ENCODE results near the gene SH3RF2. TPM values are rescaled to one million over a fixed set of nuclear protein-coding genes. Genes with fewer than 3 reads are reported as not detected.

The SH3RF2 gene
- total and polyA plus RNA-seq, 10 donors = 0.04 to 0.44 (median 0.10) TPM; not detected in 2

DNA sequence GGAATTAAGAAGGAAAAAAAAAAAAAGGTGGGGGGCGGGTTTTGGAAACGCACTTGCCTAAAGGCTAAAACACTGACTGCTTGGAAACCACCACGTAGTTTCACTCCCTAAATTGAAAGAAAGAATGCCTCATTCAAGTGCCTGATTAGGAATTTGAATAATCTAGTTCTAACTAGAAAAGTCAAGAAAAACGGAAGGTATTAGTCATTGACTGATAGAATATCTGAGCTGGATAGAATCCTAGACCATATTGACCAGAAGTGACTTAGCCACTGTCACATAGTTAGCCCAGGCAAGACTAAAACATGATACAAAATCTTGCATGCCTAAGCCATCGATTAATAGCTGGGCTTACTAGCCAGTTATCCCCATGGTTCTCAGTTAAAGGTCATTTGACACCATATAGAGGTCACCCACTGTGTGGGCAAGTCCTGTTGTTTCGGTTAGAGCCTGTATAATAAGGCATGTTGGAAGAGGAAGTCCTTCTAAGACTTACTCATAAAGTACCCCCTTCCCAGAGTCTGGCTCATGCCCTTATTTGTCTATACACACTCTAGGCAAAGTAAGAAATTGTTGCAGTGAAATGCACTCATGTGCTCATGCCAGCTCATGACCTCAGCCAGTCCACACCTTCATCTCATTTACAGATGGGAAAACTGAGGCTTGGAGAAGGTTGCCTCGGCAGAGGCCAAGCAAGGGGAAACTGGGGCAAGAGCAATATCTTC lies 40.2 kb downstream of the SH3RF2 start:
- TF ChIP-seq POLR2A (IDR thresholded peaks at IDR 0.05) (no peak), POLR2AphosphoS5 (IDR thresholded peaks at IDR 0.05) (no peak)
- TF ChIP-seq, protein P1, sequence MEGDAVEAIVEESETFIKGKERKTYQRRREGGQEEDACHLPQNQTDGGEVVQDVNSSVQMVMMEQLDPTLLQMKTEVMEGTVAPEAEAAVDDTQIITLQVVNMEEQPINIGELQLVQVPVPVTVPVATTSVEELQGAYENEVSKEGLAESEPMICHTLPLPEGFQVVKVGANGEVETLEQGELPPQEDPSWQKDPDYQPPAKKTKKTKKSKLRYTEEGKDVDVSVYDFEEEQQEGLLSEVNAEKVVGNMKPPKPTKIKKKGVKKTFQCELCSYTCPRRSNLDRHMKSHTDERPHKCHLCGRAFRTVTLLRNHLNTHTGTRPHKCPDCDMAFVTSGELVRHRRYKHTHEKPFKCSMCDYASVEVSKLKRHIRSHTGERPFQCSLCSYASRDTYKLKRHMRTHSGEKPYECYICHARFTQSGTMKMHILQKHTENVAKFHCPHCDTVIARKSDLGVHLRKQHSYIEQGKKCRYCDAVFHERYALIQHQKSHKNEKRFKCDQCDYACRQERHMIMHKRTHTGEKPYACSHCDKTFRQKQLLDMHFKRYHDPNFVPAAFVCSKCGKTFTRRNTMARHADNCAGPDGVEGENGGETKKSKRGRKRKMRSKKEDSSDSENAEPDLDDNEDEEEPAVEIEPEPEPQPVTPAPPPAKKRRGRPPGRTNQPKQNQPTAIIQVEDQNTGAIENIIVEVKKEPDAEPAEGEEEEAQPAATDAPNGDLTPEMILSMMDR (IDR thresholded peaks at IDR 0.05 in 8 of 11, conservative IDR thresholded peaks at IDR 0.05 in 3 of 11) = no peak
- no peaks in the 10 kb centered on the region for H3K9me3 ChIP-seq
- WGBS, 5 donors = 68 to 78% (median 76%) methylated on average over 7 of the region's 7 CpGs
- H3K4me3 ChIP-seq = no peak overlapping the region
- H3K36me3 ChIP-seq = no peaks in the 10 kb centered on the region
- intact Hi-C loops (cut with DNase I; ENCODE audit: low total_unique reads) = no loop called here
- DNase-seq = no peak
- H3K4me1 ChIP-seq = peaks cover 0 to 3% (median 0%) of the 10 kb centered on the region in 6 donors
- no peak overlapping the region for H3K27ac ChIP-seq
- no peaks in the 10 kb centered on the region for H3K27me3 ChIP-seq (replicated peaks in 1 of 7)

DNA sequence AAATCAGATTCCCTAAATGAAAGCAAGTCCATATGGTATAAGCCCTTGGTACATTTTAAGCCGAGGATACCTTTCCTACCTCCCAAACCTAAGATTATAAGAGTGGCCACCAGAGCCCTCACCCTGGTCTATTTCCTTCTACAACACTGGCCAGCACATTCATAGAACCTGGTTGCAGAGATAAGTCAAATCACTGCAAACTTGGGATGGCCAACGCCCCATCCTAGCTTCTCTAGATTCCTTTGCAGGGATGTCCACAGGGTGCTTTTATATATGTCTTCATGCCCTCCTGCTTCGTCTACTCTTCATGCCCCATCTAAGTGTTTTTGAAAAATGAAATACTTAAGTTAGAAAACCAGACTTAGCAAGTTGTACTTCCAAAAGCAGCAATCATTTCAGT lies 41.8 kb downstream of the SH3RF2 start:
- TF ChIP-seq, protein P1 (IDR thresholded peaks at IDR 0.05 in 8 of 11, conservative IDR thresholded peaks at IDR 0.05 in 3 of 11) = no peak
- TF ChIP-seq POLR2A (IDR thresholded peaks at IDR 0.05) = no peak
- no peak for TF ChIP-seq POLR2AphosphoS5 (IDR thresholded peaks at IDR 0.05)
- 75 to 87% (median 82%) methylated on average over 3 of the region's 3 CpGs for WGBS, 5 donors
- DNase-seq = no peak
- peaks cover 0 to 9% (median 0%) of the 10 kb centered on the region in 6 donors for H3K4me1 ChIP-seq
- H3K9me3 ChIP-seq = no peaks in the 10 kb centered on the region
- no peaks in the 10 kb centered on the region for H3K36me3 ChIP-seq
- intact Hi-C loops (cut with DNase I; ENCODE audit: low total_unique reads) = no loop called here
- H3K27me3 ChIP-seq (replicated peaks in 1 of 7) = no peaks in the 10 kb centered on the region
- H3K27ac ChIP-seq = no peak overlapping the region
- H3K4me3 ChIP-seq = no peak overlapping the region

DNA sequence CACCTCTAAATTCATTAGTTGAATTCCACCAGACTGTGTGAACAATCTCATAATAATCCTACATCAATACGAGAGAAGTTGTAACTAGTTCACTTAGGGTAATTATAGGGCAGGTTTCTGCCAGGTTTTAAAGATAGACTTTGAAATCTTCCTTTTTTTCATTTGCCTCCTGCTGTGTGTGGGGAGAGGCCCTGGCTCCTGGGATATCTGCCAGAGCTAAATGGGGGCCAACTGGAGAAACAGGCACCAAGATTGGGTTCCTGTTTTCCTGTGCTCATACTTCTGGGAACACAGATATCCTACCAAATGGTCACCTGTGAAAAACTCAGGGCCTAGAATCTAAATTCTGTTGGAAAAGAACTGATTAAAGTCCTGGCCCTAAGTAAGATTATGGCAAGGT lies 42.3 kb downstream of the SH3RF2 start:
- Histone ChIP-seq H3K27ac (no peak overlapping the region), H3K4me1 (peaks cover 0 to 13% (median 0%) of the 10 kb centered on the region in 6 donors), H3K9me3 (no peaks in the 10 kb centered on the region), H3K36me3 (no peaks in the 10 kb centered on the region), H3K27me3 (replicated peaks in 1 of 7) (no peaks in the 10 kb centered on the region), H3K4me3 (no peak overlapping the region)
- TF ChIP-seq, protein P1 (IDR thresholded peaks at IDR 0.05 in 8 of 11, conservative IDR thresholded peaks at IDR 0.05 in 3 of 11) = no peak
- TF ChIP-seq POLR2A (IDR thresholded peaks at IDR 0.05) (no peak), POLR2AphosphoS5 (IDR thresholded peaks at IDR 0.05) (no peak)
- DNase-seq = no peak
- 71 to 95% (median 91%) methylated on average over 1 of the region's 1 CpG for WGBS, 5 donors
- intact Hi-C loops (cut with DNase I; ENCODE audit: low total_unique reads) = no loop called here

DNA sequence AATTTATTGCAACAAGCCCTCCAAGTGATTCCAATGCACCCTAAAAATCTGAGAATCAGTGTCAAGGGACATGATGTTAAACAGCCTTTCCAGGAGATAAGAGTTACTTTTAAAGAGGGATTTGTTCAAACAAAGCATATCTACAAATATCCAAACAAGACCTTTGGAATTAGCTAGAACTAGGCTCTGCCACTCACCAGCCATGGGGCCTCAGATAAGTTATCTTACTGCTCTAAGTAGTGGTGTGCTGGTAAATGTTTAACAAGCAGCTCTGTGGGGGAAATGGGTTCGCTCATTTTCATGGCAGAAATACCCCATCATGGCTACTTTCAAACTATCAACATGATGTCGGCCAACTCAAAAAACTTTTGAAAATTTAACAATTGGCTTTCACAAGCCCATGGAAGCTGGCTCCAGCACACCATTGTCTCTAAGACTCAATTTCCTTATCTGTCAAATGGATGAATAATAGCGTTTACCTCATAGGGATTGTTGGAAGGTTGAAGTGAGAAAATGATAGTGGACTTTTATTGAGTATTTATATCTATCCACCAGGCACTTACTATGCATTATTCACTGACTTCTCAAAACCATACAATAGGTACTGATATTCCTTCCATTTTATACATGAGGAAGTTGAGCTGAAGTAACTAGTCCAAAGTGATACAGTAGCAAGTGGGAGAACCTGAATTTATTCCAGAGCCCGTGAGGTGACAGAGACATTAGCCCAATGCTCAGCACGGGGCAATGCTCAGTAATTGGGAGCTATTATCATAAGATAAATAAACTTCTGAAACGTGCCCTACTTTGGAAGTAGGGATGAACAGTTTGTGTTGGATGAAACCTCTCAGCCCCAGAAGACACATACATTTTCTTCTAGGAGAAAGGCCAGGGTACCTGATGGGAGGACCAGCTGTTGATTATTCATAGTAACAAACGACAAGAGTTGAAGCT lies 43.2 kb downstream of the SH3RF2 start:
- peaks cover 0 to 17% (median 0%) of the 10 kb centered on the region in 6 donors for H3K4me1 ChIP-seq
- TF ChIP-seq POLR2AphosphoS5 (IDR thresholded peaks at IDR 0.05) (no peak), POLR2A (IDR thresholded peaks at IDR 0.05) (no peak)
- TF ChIP-seq, protein P1 (IDR thresholded peaks at IDR 0.05 in 8 of 11, conservative IDR thresholded peaks at IDR 0.05 in 3 of 11) = no peak
- intact Hi-C loops (cut with DNase I; ENCODE audit: low total_unique reads) = no loop called here
- no peaks in the 10 kb centered on the region for H3K9me3 ChIP-seq
- H3K27me3 ChIP-seq (replicated peaks in 1 of 7) = no peaks in the 10 kb centered on the region
- DNase-seq = no peak
- WGBS, 5 donors = 67 to 80% (median 75%) methylated on average over 7 of the region's 7 CpGs
- no peak overlapping the region for H3K4me3 ChIP-seq
- no peaks in the 10 kb centered on the region for H3K36me3 ChIP-seq
- H3K27ac ChIP-seq = no peak overlapping the region
